Stimulated activated CD8-positive, alpha-beta memory T cell treated with anti-CD3 and anti-CD28 coated beads, Interleukin-12 subunit alpha, Interleukin-12 subunit beta, amount 100 ng/mL, for 4 hours (primary cell): ENCODE results near the gene DHRS1.

Experiments
- DNase-seq: peaks from one replicate; pipeline ENCODE4 v3.0.0-alpha.2; 2020; ENCODE audit warnings: low read depth

DHRS1 gene

DNA sequence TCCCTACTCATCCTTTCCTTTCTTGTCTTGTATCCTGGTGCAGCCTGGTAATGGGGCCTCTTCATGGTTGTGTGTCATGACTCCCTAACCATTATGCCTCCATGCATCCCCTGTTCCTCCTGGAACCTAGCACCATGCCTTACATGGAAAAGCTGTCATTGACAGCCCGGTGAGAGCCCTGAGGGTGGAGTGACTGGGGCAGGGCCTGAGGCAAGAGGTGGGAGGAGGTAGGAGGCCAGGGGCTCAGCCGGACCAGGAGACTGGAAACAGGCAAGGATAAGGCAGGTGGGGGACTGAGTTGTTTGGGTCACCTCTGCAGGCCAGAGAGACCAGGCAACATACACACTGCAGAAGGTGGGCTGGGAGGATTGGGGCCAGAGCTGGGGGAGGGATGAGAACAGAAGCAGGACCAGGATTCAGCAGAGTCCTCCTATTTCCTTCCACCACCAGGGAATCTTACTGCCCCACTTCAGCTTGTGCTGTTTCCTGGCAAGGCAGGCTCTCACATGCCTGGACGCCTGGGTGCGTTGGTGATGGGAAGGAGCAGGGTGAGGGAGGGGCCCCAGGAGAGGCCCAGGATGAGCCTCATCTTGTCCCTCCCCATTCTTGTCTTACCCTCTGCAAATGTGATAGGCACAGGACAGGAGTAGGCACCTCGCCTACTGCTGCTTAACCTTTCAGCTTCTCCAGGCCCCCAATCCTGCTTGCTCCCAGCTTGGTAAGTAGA is 10.1 kb upstream of the DHRS1 start, which contains the start of gene LTB4R2:
Gene LTB4R2 (plus strand): TSS at position 603 of the 727 bp plus-strand sequence. CDS start 525 bp downstream, outside the sequence.
- no peak for DNase-seq

DNA sequence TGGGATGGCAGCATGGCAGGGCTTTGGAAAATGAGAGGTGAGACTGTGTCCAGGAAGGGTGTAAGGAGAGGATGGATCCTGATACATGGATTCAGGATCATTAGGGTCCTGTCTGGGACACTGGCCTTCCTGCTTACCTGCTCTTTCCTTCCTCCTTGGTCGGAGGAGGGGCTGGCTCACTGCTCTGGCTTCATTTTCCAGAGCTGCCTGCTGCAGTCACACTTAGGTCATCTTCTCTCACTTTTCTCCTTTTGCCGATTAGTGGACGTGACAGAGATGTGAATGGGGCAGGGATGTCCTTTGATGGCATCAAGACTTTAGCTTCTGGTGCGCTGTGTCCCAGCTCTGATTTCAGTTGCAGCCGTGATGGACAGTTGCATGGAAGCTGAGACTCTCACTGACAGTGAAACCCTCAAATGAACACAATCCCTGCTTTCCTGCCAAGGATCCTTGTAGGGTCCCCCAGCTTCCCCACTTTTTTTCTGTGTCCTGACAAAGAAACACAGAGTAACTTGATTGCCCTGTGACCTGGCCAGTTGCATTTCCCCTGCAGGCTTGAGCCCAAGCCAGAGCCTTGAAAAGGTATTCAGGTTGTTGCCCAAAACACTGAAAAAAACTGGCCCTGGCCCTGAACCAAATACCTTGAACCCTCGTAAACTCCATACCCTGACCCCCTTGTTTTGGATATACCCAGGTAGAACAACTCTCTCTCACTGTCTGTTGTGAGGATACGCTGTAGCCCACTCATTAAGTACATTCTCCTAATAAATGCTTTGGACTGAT is 9.0 kb upstream of the DHRS1 start:
- no peak for DNase-seq

DNA sequence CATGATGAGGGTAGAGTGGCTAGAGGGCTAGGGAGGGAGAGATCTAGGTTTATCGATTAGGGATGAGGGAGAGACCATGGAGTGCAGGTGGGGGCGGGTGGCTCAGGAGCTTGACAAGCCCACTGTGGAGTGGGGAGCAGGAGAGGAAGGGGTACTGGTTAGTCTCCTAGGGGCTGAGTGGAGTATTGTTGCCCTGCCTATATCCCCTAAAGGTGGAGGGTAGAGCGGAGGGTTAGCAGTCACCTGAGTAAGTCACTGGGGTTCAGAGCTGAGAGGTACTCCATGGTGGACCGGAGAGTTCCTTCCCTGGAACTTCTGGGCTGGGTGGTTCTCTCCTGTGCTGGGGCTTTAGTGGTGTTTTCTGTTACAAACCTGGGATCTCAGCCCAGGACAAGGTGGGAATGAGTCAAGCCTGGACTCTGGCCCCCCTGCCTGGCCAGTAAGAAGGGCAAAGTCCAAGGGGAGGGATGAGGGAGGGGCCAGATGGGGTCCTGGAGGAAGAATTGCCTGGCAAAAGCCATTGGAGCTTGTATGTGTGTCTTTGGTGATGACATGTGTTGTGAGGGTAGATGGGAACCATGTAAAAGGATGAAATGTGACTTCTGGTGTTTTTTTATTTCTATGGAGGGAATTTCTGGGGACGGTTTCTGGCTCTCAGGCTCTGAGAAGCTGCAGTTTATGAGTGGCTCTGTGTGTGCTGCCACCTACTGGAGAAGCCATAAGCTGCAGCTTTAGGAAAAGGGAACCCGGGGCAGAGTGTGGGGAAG is 8.2 kb upstream of the DHRS1 start, which contains the start of gene CIDEB:
Gene CIDEB (minus strand): TSS at position 403 of the 767 bp plus-strand sequence. CDS start 119 bp downstream, at position 284.
- no peak for DNase-seq

DNA sequence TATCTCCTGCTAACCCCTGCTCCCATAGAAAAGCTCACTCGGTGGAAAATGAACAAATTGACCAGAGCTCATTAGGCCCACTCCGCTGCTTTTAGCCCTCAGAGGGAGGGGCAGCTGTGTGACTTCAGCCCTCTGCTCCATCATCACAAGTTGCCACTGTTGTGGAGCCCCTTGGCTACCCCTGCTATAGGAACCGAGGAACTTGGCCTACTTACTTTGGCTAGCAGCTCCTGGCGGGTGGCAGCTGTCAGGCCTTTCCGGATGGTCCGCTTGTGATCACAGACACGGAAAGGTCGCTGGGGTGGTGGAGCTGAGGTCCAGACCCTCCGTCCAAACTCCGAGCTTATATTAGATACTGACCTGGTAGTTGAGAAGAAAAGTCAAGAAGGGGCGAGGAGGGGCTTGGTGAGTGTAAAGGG is 7.6 kb upstream of the DHRS1 start:
- no peak for DNase-seq

DNA sequence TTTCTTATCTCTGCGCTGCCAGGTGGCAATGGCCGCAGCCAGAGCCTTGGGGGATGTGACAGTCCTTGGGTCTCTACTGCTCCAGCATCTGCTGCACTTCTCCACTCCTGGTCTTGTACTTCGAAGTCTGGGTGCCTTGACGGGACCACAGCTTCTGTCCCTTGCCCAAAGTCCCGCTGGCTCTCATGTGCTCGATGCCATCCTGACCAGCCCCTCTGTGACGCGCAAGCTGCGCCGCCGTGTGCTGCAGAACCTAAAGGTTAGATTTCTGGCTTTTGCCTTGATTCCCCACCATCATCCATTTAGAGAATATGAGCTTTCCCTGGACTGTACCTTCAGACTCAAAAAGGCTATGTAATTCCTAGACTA is 4.4 kb upstream of the DHRS1 start:
- DNase-seq, result no peak

DNA sequence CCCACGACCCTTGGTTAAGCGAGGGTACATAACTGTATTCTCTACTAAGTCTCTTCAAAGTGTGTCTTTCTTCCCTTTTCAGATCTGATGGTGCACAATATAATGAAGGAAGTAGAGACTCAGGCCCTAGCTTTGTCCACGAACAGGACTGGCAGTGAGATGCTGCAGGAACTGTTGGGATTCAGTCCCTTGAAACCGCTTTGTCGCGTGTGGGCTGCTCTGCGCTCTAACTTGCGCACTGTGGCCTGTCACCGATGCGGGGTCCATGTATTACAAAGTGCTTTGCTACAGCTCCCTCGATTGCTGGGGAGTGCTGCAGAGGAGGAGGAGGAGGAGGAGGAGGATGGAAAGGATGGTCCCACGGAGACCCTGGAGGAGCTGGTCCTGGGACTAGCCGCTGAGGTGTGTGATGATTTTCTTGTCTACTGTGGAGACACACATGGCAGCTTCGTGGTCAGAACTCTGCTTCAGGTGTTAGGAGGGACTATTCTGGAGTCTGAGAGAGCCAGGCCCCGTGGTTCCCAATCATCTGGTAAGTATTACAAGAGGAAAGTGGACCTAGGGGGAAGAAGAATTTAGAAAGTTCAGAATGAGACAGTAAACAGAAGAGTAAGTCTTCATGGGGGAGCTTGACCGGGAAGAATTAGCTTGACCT is 873 bp upstream of the DHRS1 start:
- no peak for DNase-seq

DNA sequence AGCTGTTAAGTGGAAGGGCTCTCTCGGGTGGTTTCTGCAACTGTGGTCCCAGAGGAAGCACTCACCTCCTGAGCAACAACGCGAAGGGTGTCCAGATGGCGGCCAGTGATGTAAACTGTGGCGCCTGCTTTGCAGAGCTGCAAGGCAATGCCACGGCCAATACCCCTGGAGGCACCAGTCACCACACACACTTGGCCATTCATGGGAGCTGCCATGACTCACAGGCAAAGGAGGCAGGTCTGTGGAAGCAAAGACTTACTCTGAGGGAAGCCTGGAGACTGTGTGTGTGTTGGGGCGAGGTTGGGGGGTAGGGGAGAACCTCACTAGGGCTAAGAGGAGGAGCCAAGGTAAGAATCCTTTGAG is 707 bp downstream of the DHRS1 start:
- no peak for DNase-seq

DNA sequence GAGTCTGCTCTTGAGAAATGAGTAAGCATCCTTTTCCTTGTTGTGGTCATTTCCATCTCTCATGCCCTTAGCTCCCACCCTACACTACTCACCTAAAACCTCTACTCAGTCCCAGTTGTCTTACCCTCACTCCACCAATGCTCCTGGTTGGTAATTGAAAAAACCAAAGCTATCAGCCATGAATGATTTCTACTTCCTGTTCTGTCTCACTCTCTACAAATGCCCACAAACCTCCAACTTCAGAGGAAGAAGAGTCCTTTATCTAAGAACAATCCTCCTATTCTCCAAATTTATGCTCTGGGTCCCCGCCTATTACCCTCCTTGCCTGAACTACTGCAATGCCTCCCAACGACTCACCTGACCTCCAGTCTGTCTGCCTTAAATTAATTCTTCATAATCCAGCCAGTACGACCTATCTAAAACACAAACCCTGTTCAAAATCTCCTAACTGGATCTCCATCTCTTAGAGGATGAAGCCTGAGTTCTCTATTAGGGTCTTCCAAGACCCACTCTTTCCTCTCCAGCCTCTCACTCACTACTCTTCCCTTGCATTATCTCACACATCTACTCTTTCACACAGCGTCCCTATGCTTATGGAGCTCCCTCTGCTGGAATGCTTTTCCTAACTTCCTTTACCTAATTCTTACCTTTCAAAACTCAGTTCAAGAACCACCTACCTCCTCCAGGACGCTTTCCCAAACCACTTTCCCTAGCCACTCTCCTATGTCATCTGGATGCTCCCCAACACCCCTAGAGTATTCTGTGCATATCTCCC is 2.2 kb downstream of the DHRS1 start:
- no peak for DNase-seq

DNA sequence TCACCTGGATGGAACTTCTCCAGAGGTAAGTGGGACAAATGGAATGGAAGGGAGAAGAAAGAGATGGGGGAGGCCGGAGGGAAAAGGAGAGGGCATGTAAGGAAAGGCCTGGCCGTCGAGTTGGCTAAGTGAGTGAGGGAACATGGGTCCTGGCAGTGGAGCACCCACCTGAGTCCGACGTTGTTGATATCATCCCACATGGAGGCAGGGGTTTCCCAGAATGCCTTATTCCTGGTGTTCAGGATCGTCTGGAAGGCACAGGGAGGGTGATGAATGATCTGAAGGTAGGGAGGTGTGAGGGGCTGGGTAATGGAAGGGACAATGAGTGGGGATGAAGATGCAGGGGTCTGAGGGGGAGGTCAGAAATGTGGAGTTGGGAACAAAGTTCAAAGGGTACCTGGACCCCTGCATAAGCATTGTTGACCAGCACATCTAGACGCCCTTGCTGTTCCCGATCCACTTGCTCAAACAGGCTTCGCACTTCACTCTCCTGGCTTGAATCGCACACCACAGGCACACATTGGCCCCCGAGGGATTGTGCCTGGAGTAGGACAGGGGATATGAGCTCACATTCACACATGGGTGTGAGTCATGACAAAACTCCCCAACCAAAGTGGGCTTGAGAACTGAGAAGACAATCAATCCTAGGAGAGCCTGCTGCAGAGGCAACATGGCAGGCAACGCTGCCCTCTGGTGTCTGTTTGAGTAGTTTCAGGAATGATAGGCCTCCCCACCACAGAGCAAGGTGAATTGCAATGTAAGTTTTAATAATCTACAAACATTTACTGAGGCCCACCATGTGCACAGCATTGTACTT is 3.0 kb downstream of the DHRS1 start:
- peak; percentile 42 for DNase-seq

DNA sequence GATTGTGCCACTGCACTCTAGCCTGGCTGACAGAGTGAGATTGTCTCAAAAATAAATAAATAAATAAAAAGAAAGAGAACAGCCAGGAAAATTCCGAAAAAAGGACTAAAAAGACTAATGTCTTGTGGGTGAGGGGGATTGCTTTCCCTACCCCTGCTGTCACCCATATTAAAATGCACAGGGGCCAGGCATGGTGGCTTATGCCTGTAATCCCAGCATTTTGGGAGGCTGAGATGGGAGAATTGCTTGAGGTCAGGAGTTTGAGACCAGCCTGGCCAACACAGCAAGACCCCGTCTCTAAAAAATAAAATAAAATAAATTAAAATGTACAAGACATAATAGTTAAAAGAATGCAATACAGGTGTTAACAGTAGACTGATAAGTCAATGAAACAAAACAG is 6.1 kb downstream of the DHRS1 start:
- DNase-seq, result no peak

DNA sequence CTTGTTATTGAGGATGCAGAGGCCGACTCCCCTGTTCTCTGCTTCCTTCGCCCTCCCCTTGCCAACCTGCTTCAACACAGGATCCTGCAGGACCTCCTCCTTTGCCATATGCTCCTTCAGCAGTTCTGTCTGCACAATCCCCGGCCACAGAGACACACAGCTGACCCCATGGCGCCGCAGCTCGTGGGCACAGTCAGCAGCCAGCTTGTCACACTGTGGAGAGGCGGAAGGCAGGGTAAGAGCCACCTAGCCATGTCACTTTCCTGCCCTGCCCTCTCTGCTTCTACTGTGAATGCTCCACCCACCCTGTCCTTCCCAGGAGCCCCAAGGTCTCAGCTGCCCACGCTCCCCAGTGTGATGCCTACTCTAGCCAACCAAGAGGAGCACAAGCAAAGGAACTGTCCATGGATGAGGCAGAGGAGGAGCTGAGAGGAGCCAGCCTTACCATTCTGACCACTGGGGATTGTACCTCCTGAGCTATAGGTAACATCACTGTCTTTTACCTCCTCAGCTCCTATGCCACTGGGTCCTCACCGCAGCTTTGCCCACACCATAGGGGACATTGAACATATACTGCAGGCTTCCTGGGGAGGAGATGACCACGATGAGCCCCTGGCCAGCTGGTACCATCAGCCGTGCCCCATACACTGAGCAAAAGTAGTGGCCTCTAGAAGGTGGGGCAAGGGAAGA is 7.3 kb downstream of the DHRS1 start:
- no peak for DNase-seq

DNA sequence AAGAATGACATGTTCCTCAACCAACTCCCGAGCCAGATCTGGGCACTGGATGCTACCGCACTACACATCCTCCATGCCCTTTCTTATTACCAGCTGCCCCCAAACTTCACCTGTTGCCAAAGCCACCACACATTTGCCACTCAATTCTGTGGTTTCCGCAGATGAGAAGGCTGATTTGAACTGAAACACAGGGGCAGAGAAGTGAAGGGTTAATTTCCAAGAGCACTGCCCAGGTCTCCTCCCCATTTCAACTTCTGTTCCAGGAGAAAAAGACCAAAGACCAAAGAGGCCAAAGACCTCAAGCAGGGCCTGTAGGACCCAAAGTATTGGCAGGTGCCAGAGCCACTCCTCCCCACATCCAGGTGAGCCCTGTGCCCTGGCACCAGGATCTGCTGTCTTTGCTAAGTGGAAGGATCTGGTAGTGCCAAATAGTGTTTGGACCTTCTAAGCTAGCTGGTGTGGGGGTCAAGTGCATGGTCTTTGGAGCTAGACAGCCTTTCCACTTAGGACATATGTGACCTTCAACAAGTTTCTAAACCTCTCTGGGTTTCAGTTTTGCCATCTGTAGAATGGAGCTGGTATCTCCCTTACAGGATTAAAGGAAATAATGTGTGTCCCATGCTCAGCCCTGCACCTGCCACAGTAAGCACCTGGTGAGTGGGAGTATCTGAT is 8.0 kb downstream of the DHRS1 start:
- no peak for DNase-seq

DNA sequence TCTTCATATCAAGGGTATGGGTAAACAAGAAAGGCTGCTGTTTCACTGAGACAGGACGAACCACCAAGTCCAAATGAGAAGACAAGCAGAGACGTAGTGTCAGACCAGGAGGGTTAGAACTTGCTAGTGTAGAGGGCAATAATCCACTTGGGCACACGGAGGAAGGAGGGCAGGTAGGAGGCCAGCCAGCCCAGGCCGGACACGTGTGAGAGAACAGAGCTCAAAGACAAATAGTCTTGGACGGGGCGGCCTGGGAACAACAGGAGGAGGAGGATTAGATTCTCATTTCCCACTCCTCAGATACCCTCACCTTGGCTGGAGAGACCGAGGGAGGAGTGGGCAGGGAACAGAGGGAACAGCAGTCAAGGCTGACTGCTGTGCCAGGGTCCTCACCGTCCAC is 8.8 kb downstream of the DHRS1 start:
- DNase-seq, result no peak

DNA sequence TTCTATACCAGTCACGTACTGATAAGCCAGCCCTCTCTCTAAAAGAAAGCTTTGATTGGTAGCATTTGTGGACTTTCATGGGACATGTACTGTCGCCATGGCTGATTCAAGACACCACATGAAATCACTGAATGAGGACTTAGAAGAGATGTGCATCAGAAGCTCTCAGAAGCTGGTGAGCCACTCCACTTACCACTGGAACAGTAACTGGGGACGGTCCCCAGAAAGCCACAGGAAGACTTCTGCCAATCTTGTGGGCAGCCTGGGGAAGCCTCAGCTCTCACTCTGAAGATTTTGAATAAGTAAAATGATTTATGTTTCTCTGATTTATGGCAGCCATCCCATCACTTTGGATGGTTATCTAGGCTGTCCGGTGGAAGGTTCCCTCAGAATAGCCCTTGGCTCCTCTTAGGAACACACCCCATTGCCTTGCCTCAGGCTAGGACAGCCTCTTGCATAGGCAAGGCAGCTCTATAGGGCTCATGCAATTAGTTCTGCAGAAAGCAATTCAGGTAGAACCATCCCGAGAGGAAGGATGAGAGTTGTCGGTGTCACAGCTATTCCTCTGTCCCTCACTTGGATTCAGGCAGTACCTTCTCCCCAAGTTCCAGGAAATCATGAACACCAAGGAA is 9.8 kb downstream of the DHRS1 start:
- DNase-seq, result no peak

DNA sequence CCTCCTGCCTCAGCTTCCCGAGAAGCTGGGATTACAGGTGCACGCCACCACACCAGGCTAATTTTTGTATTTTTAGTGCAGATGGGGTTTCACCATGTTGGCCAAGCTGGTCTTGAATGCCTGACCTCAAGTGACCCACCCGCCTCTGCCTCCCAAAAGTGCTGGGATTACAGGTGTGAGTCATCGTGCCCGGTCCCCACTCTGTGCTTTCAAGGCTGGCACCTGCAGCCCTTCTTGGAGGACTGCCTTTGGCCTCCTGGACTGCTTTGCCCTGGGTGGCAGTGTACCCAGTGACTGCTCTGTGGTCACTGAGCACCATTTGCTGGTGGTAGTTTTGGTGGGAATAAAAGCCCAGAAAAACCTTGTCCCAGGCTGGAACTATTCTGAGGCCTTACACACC is 12.6 kb downstream of the DHRS1 start:
- no peak for DNase-seq

DNA sequence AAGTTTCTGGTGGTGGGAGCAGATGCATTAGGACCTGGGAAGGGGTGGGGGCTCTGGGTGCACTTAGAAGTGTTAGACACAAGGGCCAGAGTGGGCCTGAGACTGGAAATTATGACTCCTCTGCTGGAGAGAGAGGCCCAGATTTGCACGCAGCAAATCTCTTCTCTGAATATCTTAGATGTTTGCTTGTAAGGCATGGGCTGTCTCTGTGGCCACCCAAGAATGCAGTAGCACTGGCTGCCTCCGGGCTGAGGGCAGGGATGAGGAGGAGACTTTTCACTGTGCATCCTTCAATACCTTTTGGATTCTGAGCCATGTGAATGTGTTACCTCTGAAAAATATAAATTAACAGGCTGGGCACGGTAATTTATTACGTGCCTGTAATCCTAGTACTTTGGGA is 14.2 kb downstream of the DHRS1 start:
- DNase-seq, result no peak

DNA sequence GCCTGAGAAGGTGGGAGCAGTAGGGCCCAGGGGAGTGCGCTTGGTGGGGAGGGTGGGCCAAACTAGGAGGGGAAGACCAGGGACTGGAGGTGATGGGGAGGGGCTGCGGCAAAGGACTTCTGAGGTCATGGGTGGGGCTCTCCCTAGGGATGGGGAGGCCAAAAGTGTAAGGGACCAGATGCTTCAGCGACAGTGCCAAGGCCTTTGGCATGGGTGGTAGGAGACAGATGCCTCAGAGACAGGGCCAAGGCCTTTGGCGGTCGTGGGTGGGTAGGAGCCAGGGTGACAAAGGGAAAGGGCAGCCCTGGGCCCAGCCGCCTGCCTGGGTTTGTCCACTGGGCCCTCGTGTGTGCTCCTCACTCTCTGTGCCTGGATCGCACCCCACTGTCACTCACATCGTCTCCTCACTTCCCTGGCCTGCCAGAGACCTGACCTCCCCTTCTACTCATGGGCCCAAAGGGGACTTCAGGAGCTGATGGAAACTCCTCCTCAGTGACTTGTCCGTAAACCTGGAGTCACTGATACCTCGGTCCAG is 15.0 kb downstream of the DHRS1 start:
- no peak for DNase-seq

DNA sequence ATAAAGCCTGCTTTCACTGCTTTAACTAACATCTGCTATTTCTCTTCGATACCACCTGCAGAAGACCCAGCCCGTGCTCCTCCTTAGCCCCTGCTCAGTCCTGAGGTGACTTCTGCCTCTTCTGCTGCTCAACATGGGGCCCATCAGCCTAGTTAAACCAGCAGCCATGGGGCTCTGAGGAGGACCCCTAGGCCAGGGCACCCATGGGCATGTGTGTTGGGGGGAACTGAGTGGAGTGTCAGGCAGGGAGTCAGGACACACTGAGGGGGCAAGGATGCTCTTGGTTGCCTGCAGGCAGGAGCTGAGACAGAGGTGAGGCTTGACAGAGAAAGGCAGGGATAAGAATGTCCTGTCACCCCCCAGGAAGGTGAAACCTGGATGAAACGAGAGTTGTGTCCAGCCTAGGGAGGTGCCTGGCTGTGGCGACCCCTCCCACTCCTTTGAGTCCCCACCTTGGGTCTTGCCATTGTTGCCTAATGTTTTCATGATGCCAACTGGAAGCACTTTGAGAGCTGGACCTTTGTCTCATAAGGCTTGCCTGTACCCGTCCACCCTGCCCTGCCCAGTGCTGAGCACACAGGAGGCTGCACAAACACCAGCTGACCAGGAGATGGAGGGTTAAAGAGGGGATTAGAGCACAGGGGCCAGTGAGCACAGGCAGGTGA is 15.7 kb downstream of the DHRS1 start:
- DNase-seq, result no peak
